ENCODE results near the gene HDAC4.
"Not testable (repeated sequence)": the region's sequence is repeated elsewhere in the genome, so short reads cannot be mapped to it uniquely, and the experiment has no call there.

Gene HDAC4

GRCh38 chr2:239042551-239043320 lies 358.1 kb downstream of the HDAC4 start:
- in situ Hi-C loops (cut with HindIII; ENCODE audit: low pct_unique_long_range_greater_than_20kb, low sequenced_read_pairs), result no loop called here
- DNase-seq (ENCODE audit: low read depth in 1 of 2, low spot score in 1 of 2), result no peak
- no peak for TF ChIP-seq JUND (IDR thresholded peaks at IDR 0.05; ENCODE audit: low read depth)

GRCh38 chr2:239042046-239042445 lies 358.8 kb downstream of the HDAC4 start:
- no peak for DNase-seq (ENCODE audit: low read depth in 1 of 2, low spot score in 1 of 2)
- in situ Hi-C loops (cut with HindIII; ENCODE audit: low pct_unique_long_range_greater_than_20kb, low sequenced_read_pairs), result no loop called here

DNA sequence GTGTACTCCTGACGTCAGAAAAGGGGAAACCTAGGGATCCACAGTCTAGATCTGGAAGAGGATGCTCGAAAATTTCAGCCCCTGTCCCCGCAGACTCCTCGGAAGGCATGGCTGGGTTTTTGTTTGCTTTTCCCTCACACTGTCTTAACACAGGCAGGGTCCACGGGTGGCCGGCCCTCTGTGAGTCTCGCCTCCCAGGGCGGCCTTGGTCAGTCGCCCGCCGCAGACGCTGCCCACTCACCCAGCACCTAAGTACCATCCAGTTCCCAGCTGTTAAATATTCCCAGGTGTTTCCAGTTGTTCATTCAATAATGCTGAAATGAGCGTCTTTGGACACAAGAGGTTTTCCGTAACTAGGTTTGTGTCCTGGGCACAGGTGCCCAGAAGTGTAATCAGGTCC lies 359.8 kb downstream of the HDAC4 start:
- TF ChIP-seq JUND (IDR thresholded peaks at IDR 0.05; ENCODE audit: low read depth), result no peak
- in situ Hi-C loops (cut with HindIII; ENCODE audit: low pct_unique_long_range_greater_than_20kb, low sequenced_read_pairs), result no loop called here
- DNase-seq (ENCODE audit: low read depth in 1 of 2, low spot score in 1 of 2), result no peak

More at GRCh38 chr2:239042046-239042445, 358.8 kb downstream of the HDAC4 start:
- no peak for TF ChIP-seq JUND (IDR thresholded peaks at IDR 0.05; ENCODE audit: low read depth)

DNA sequence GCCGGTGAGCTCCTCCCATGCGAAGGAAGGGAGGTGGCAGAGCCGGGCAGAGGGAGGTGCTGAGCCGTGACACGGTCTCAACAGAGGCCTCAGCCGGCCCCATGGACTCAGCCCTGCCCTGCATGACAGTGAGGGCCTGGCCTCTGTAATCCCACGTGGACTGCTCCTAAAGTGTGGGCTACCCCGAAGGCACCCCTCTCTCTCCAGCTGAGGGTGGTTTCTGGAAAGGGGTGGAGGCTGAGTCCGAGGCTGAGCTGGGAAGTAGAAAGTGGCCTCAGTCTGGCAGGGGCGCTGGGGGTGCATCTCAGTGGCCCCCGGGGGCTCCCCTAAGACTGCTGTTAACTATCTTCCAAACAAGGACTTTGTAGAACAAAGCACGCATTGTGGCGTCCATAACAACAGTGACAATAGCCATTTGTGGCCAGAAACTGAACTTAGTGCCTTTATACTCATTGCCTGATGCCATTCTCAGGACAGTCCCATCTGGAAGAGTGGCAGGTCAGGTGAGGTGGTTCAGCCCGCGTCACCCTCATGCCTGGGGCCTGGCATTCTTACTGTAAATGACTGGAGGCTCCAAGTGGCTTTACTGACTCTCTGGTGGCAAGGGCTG lies 360.6 kb downstream of the HDAC4 start:
- no peak for DNase-seq (ENCODE audit: low read depth in 1 of 2, low spot score in 1 of 2)
- no peak for TF ChIP-seq JUND (IDR thresholded peaks at IDR 0.05; ENCODE audit: low read depth)
- in situ Hi-C loops (cut with HindIII; ENCODE audit: low pct_unique_long_range_greater_than_20kb, low sequenced_read_pairs), result no loop called here

- no peak for TF ChIP-seq JUND (IDR thresholded peaks at IDR 0.05; ENCODE audit: low read depth)
- in situ Hi-C loops (cut with HindIII; ENCODE audit: low pct_unique_long_range_greater_than_20kb, low sequenced_read_pairs), result no loop called here
- DNase-seq (ENCODE audit: low read depth in 1 of 2, low spot score in 1 of 2), result no peak
Measured at GRCh38 chr2:239039479-239039861, 361.4 kb downstream of the HDAC4 start.

DNA sequence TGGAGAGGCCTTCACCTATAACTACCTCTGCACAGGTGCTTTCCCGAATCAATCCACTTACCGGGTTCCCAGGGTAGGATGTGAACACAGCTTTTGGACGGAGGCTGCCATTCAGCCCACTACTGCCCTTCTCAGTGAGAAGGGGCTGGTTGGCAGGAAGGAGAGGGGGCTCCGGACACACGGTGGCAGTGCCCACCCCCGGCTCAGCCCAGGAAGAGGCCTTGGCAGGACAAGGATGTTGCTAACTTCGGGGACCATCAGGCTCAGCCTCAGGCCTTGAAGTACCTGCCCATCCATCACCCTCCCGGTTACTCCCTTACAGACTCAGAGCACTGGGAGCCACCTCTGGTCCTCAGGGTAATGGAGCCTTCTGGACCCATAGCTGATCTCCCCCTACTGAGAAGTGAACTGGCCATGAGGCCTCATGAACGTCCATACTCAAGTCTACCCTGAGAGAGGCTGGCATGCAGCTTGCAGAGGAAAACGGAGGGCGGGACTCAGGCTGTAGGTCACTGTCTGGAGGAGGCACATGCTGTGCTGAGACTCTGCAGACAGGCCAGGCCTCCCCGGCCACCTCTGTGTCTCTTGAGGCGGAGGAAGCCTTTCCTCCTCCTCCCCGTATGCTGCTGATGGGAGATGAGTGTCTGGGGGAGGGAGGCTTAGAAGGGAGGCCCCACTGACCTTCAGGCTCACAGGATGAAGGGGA lies 361.9 kb downstream of the HDAC4 start:
- no peak for TF ChIP-seq JUND (IDR thresholded peaks at IDR 0.05; ENCODE audit: low read depth)
- no peak for DNase-seq (ENCODE audit: low read depth in 1 of 2, low spot score in 1 of 2)
- in situ Hi-C loops (cut with HindIII; ENCODE audit: low pct_unique_long_range_greater_than_20kb, low sequenced_read_pairs), result no loop called here

GRCh38 chr2:239038284-239038683 lies 362.5 kb downstream of the HDAC4 start:
- in situ Hi-C loops (cut with HindIII; ENCODE audit: low pct_unique_long_range_greater_than_20kb, low sequenced_read_pairs); DNase-seq (ENCODE audit: low read depth in 1 of 2, low spot score in 1 of 2): not testable (repeated sequence)

DNA sequence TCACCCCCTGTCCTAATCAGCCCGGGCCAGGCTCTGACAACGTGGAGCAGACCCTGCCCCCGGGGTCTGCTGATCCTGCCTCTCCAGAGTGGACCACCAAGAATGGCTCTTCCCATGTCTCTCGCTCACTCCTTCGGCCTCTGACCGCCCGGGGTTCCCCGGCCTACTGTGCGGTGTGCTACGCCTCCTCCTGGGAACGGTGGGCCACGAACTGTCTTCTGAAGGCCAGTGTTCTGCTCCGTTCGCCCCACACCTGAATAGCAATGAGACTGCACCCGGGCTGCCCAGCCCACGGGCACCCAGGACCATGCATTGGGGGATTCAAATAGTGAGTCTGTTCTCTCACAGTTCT lies 363.3 kb downstream of the HDAC4 start:
- in situ Hi-C loops (cut with HindIII; ENCODE audit: low pct_unique_long_range_greater_than_20kb, low sequenced_read_pairs), result no loop called here
- no peak for TF ChIP-seq JUND (IDR thresholded peaks at IDR 0.05; ENCODE audit: low read depth)
- DNase-seq (ENCODE audit: low read depth in 1 of 2, low spot score in 1 of 2), result no peak

GRCh38 chr2:239036819-239037558 lies 363.8 kb downstream of the HDAC4 start:
- no peak for TF ChIP-seq JUND (IDR thresholded peaks at IDR 0.05; ENCODE audit: low read depth)
- DNase-seq (ENCODE audit: low read depth in 1 of 2, low spot score in 1 of 2), result no peak
- in situ Hi-C loops (cut with HindIII; ENCODE audit: low pct_unique_long_range_greater_than_20kb, low sequenced_read_pairs), result no loop called here

DNA sequence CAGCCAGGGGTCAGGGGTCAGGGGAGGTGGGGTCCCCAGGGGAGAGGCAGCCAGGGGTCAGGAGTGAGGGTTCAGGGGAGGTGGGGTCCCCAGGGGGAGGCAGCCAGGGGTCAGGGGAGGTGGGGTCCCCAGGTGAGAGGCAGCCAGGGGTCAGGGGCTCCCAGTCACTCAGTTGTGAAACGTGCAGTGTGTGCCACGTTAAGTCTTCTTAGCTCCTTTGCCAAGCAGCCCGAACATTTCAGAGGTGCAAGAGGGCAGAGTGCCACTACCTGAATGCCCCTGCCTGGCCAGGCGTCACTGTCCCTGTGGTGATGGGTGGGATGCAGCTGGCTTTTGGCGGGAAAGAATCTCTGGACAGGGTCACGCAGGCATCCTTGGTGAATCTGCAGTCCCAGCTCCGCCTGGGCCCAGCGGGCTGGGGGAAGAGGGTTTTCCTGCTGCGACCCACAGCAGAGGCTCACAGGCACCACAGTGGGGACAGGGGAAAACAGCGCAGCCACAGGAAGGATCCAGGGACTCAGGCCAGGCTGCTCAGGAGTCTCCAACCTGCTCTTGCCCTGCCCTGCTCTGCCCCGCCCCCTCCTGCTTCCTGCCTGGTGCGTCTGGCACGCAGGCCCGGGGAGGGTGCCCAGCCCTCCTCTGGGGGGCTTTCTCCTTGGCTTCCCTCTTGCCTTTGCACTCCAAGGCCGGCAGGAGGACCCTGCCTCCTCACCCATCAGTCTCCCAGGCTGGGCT lies 364.7 kb downstream of the HDAC4 start:
- in situ Hi-C loops (cut with HindIII; ENCODE audit: low pct_unique_long_range_greater_than_20kb, low sequenced_read_pairs), result no loop called here
- TF ChIP-seq JUND (IDR thresholded peaks at IDR 0.05; ENCODE audit: low read depth), result no peak
- DNase-seq (ENCODE audit: low read depth in 1 of 2, low spot score in 1 of 2), result no peak

GRCh38 chr2:239035361-239035814 lies 365.4 kb downstream of the HDAC4 start:
- in situ Hi-C loops (cut with HindIII; ENCODE audit: low pct_unique_long_range_greater_than_20kb, low sequenced_read_pairs), result no loop called here
- TF ChIP-seq JUND (IDR thresholded peaks at IDR 0.05; ENCODE audit: low read depth), result no peak
- DNase-seq (ENCODE audit: low read depth in 1 of 2, low spot score in 1 of 2), result peak; percentile 23 to 75
